ENCODE measurements around the gene SBK3. TPM values are rescaled to one million over a fixed set of nuclear protein-coding genes. Genes with fewer than 3 reads are reported as not detected.

Gene SBK3
- total RNA-seq, 1 experiment from 2014 or later = 1.2 TPM

DNA sequence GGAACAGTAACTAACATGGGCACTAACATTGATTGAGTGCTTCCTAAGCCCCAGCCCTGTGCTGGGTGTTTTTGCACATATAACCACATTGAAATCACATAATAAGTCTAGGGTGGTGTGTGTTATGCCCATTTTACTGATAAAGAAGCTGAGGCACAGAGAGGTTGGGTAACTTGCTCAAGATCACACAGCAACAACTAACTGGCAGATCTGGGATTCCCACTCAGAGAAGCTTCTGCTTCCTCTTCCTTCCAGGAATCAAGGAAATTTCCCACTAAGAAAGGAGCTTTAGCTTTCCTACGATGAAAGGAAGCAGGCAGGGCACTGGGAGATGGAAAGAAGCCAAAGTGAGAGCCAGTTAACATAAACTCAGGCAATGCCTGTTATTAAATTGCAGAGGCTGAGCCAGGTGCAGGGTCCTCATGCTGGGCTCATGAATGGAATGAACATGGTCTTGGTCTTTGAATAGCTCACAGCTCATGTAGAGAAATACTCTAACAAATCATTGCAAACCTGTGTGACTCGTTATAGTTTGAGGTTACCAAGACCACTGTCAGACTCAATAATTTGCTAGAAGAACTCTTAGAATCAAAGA lies 47.0 kb downstream of the SBK3 start:
- H3K9me3 ChIP-seq (ENCODE audit: control insufficient read depth in 1 of 2, insufficient read depth in 1 of 2, low read depth in 1 of 2, low read length in 2 of 2) = no peaks in the 10 kb centered on the region
- no peaks in the 10 kb centered on the region for H3K27me3 ChIP-seq (ENCODE audit: insufficient read depth, low read length)
- ChIA-PET RAD21 (ENCODE audit: low non-redundant PET in 1 of 2, low total read pairs in 2 of 2, uncharacterized antibody in 2 of 2, unreplicated experiment in 2 of 2) (no interaction called here), POLR2A (no interaction called here), CTCF (no interaction called here)
- no TSS peak for BruUV-seq (replicated peaks)
- peaks cover 0 to 8% of the 10 kb centered on the region in 2 experiments; a peak in 1 of 4 replicates for H3K4me1 ChIP-seq (ENCODE audit: control insufficient read depth in 1 of 2, insufficient read depth in 2 of 2, low read length in 2 of 2)
- H3K9ac ChIP-seq (ENCODE audit: low read length) = no peak overlapping the region
- ATAC-seq (no peak), DNase-seq (ENCODE audit: low read depth, low spot score) (no peak)
- TF ChIP-seq SP1 (IDR thresholded peaks at IDR 0.05; ENCODE audit: low read depth) (no peak), SRF (IDR thresholded peaks at IDR 0.05; ENCODE audit: low read depth) (no peak), ZNF274 (IDR thresholded peaks at IDR 0.05; ENCODE audit: low read depth, low read length) (no peak), CEBPB (IDR thresholded peaks at IDR 0.05; ENCODE audit: low read depth) (no peak)
- H2AFZ ChIP-seq (ENCODE audit: low read depth, low read length, poor library complexity, severe bottlenecking) = no peak overlapping the region
- intact Hi-C loops (cut with micrococcal nuclease) = no loop called here
- no peak overlapping the region for H3K27ac ChIP-seq (ENCODE audit: low read depth, low read length)
- no peaks in the 10 kb centered on the region for H3K9me2 ChIP-seq (ENCODE audit: insufficient read depth)
- H3K4me2 ChIP-seq (ENCODE audit: low read length) = no peak overlapping the region
- no peaks in the 10 kb centered on the region for H3K79me2 ChIP-seq (ENCODE audit: insufficient read depth, low read length)
- no peaks in the 10 kb centered on the region for H4K20me1 ChIP-seq (ENCODE audit: insufficient read depth)
- H3K4me3 ChIP-seq (replicated peaks in 1 of 2; ENCODE audit: low read depth in 1 of 2, low read length in 2 of 2) = no peak overlapping the region
- H3K36me3 ChIP-seq (ENCODE audit: control insufficient read depth in 1 of 2, insufficient read depth in 2 of 2, low read length in 2 of 2) = no peaks in the 10 kb centered on the region

DNA sequence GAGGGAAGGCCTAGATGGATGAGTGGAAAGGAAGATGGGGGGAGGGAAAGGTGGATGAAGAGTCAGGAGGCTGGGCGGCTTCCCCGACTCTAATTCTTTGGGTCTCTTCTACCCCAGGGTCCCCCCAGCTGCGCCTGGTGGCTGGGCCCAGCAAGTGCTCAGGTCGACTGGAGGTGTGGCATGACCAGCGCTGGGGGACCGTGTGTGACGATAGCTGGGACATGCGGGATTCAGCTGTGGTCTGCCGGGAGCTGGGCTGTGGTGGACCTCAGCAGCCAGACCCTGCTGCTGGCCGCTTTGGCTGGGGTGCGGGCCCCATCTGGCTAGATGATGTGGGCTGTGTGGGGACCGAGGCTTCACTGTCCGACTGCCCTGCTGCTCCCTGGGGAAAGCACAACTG lies 47.6 kb downstream of the SBK3 start:
- Histone ChIP-seq H2AFZ (ENCODE audit: low read depth, low read length, poor library complexity, severe bottlenecking) (no peak overlapping the region), H3K36me3 (ENCODE audit: control insufficient read depth in 1 of 2, insufficient read depth in 2 of 2, low read length in 2 of 2) (no peaks in the 10 kb centered on the region), H3K9ac (ENCODE audit: low read length) (no peak overlapping the region), H3K79me2 (ENCODE audit: insufficient read depth, low read length) (no peaks in the 10 kb centered on the region), H3K4me1 (ENCODE audit: control insufficient read depth in 1 of 2, insufficient read depth in 2 of 2, low read length in 2 of 2) (peaks cover 0 to 8% of the 10 kb centered on the region in 2 experiments; a peak in 1 of 4 replicates), H3K4me2 (ENCODE audit: low read length) (no peak overlapping the region), H3K9me2 (ENCODE audit: insufficient read depth) (no peaks in the 10 kb centered on the region), H4K20me1 (ENCODE audit: insufficient read depth) (no peaks in the 10 kb centered on the region), H3K9me3 (ENCODE audit: control insufficient read depth in 1 of 2, insufficient read depth in 1 of 2, low read depth in 1 of 2, low read length in 2 of 2) (no peaks in the 10 kb centered on the region), H3K27ac (ENCODE audit: low read depth, low read length) (no peak overlapping the region), H3K4me3 (replicated peaks in 1 of 2; ENCODE audit: low read depth in 1 of 2, low read length in 2 of 2) (no peak overlapping the region), H3K27me3 (ENCODE audit: insufficient read depth, low read length) (no peaks in the 10 kb centered on the region)
- ChIA-PET CTCF (no interaction called here), POLR2A (no interaction called here), RAD21 (ENCODE audit: low non-redundant PET in 1 of 2, low total read pairs in 2 of 2, uncharacterized antibody in 2 of 2, unreplicated experiment in 2 of 2) (no interaction called here)
- intact Hi-C loops (cut with micrococcal nuclease) = no loop called here
- TF ChIP-seq EZH2 (IDR thresholded peaks at IDR 0.05) (no peak), YY1 (IDR thresholded peaks at IDR 0.05; ENCODE audit: extremely low read depth, insufficient replicate concordance, low read depth, low read length) (no peak), POLR2AphosphoS5 (IDR thresholded peaks at IDR 0.05; ENCODE audit: low read depth, low read length) (no peak), EZH2phosphoT487 (IDR thresholded peaks at IDR 0.05; ENCODE audit: borderline replicate concordance) (no peak), EGR1 (IDR thresholded peaks at IDR 0.05; ENCODE audit: low read depth) (no peak), ELF1 (IDR thresholded peaks at IDR 0.05; ENCODE audit: borderline replicate concordance, low read depth) (no peak), ZNF274 (IDR thresholded peaks at IDR 0.05; ENCODE audit: low read depth, low read length) (no peak)
- TF ChIP-seq, protein P1, sequence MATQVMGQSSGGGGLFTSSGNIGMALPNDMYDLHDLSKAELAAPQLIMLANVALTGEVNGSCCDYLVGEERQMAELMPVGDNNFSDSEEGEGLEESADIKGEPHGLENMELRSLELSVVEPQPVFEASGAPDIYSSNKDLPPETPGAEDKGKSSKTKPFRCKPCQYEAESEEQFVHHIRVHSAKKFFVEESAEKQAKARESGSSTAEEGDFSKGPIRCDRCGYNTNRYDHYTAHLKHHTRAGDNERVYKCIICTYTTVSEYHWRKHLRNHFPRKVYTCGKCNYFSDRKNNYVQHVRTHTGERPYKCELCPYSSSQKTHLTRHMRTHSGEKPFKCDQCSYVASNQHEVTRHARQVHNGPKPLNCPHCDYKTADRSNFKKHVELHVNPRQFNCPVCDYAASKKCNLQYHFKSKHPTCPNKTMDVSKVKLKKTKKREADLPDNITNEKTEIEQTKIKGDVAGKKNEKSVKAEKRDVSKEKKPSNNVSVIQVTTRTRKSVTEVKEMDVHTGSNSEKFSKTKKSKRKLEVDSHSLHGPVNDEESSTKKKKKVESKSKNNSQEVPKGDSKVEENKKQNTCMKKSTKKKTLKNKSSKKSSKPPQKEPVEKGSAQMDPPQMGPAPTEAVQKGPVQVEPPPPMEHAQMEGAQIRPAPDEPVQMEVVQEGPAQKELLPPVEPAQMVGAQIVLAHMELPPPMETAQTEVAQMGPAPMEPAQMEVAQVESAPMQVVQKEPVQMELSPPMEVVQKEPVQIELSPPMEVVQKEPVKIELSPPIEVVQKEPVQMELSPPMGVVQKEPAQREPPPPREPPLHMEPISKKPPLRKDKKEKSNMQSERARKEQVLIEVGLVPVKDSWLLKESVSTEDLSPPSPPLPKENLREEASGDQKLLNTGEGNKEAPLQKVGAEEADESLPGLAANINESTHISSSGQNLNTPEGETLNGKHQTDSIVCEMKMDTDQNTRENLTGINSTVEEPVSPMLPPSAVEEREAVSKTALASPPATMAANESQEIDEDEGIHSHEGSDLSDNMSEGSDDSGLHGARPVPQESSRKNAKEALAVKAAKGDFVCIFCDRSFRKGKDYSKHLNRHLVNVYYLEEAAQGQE (IDR thresholded peaks at IDR 0.05; ENCODE audit: low read depth) = no peak
- TF ChIP-seq, protein P2, sequence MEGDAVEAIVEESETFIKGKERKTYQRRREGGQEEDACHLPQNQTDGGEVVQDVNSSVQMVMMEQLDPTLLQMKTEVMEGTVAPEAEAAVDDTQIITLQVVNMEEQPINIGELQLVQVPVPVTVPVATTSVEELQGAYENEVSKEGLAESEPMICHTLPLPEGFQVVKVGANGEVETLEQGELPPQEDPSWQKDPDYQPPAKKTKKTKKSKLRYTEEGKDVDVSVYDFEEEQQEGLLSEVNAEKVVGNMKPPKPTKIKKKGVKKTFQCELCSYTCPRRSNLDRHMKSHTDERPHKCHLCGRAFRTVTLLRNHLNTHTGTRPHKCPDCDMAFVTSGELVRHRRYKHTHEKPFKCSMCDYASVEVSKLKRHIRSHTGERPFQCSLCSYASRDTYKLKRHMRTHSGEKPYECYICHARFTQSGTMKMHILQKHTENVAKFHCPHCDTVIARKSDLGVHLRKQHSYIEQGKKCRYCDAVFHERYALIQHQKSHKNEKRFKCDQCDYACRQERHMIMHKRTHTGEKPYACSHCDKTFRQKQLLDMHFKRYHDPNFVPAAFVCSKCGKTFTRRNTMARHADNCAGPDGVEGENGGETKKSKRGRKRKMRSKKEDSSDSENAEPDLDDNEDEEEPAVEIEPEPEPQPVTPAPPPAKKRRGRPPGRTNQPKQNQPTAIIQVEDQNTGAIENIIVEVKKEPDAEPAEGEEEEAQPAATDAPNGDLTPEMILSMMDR (IDR thresholded peaks at IDR 0.05 in 2 of 3, conservative IDR thresholded peaks at IDR 0.05 in 1 of 3; ENCODE audit: borderline replicate concordance in 1 of 3, insufficient read depth in 1 of 3, low read depth in 2 of 3, low read length in 2 of 3) = no peak
- ATAC-seq (no peak), DNase-seq (ENCODE audit: low read depth, low spot score) (no peak)
- no TSS peak for BruUV-seq (replicated peaks)

Measured in HCT116 (cell line).